Lung (tissue), 12 donors: ENCODE measurements around the gene PPP3CB. TPM values are rescaled to one million over a fixed set of nuclear protein-coding genes. Genes with fewer than 3 reads are reported as not detected.

Experiments used
- ATAC-seq: fragments of 200-7000 bp; cut with Tn5 transposase; one replicate; pipeline ENCODE4 v1.9.1; 2020; ENCODE audit warnings: moderate number of reproducible peaks; ENCODE audit not compliant: insufficient read depth, low FRiP score
- DNase-seq, 3 donors: peaks; one replicate each; pipeline ENCODE4 v3.0.0-alpha.2; 2013 to 2017
- H3K27ac ChIP-seq, 2 donors: one replicate each; pipeline ENCODE4 v1.5.1; 2013; ENCODE audit warnings: mild to moderate bottlenecking in 2 of 2, moderate library complexity in 2 of 2, control low read depth in 1 of 2, inconsistent platforms in 1 of 2, low read depth in 1 of 2, low read length in 1 of 2
- H3K27me3 ChIP-seq, 3 donors: one replicate each; pipeline ENCODE4 v1.5.1; 2013; ENCODE audit warnings: low read length in 2 of 3; ENCODE audit not compliant: control insufficient read depth in 3 of 3, insufficient read depth in 3 of 3
- H3K36me3 ChIP-seq, 4 donors: one replicate each; pipeline ENCODE4 v1.5.1; 2013; ENCODE audit warnings: low read length in 4 of 4, mild to moderate bottlenecking in 1 of 4, moderate library complexity in 1 of 4; ENCODE audit not compliant: control insufficient read depth in 4 of 4, insufficient read depth in 4 of 4
- H3K4me1 ChIP-seq, 5 donors: one replicate each; pipeline ENCODE4 v1.5.1; 2013; ENCODE audit warnings: low read length in 5 of 5, mild to moderate bottlenecking in 2 of 5, moderate library complexity in 1 of 5; ENCODE audit not compliant: control insufficient read depth in 5 of 5, insufficient read depth in 5 of 5
- H3K4me3 ChIP-seq: one replicate; pipeline ENCODE4 v1.5.1; 2013; ENCODE audit warnings: mild to moderate bottlenecking, control low read depth, moderate library complexity
- H3K9ac ChIP-seq, 2 donors: one replicate each; pipeline ENCODE4 v1.5.1; 2013; ENCODE audit warnings: low read length in 2 of 2, control low read depth in 1 of 2; ENCODE audit not compliant: insufficient read depth in 1 of 2
- H3K9me3 ChIP-seq, 4 donors: one replicate each; pipeline ENCODE4 v1.5.1; 2013; ENCODE audit warnings: low read length in 3 of 4, mild to moderate bottlenecking in 1 of 4, moderate library complexity in 1 of 4; ENCODE audit not compliant: control insufficient read depth in 4 of 4, insufficient read depth in 3 of 4
- CTCF ChIP-seq: IDR thresholded peaks from 2 replicates; pipeline ENCODE4 v1.5.1; 2012; ENCODE audit warnings: mild to moderate bottlenecking; ENCODE audit errors: control extremely low read depth, extremely low read depth
- WGBS, 2 donors: extraction: QIAGEN DNeasy Blood & Tissue Kit; methylation state at CpG; one replicate each; pipeline ENCODE4 v1.1.7; 2013; 5-methylcytosine and 5-hydroxymethylcytosine counted together
- polyA plus RNA-seq, 2 donors: library from polyadenylated mRNA; stranded (reverse); fragments of 200-250 nt; gene quantifications; one replicate each; pipeline ENCODE4 v1.2.1, GENCODE V29; 2013
- total RNA-seq, 2 donors: library from RNA; depleted of rRNA in 1 of 2; stranded (reverse); fragments of >200 nt in 1 of 2; gene quantifications; one replicate each; pipeline ENCODE4 v1.2.1, GENCODE V29; 2014 to 2021
- donor health status: control.
- donor health status: control.
- donor health status: Bipolar disorder and iron deficiency.
- donor health status: healthy.
- donor health status: DM: yes; HTN: yes; CAD: no.

The PPP3CB gene
- total and polyA plus RNA-seq, 4 donors: 21.5 to 65.0 (median 28.4) TPM

DNA sequence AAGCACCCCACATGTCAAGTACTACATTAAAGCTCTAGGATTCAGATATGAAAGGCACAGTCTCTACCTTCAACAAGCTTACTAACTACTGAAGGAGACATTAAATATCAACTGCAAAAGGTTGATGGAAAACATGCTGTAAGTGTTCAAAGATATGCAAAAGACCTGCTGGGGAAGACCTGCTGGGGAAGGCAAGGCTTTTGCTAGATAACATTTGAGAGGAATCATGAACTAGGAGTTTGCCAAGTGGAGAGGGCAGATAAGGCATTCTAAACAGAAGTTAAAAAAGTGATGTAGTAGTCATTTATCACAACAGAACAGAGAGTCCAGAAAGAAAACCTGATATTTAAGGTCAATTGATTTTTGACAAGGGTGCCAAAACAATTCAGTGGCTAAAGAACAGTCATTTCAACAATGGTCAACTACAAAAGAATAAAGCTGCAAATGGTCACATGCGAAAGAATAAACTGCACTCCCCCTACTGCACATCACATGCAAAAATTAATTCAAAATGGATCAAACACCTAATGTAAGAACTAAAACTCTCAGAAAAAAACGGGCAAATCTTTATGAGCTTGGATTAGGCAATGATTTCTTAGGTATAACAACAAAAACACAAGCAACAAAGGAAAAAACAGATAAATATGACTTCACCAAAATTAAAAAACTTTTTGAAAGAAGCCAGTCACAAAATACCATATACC, 39.5 kb downstream of the PPP3CB start:
- WGBS, 2 donors: 89 to 99% methylated on average over 2 of the region's 2 CpGs
- Histone ChIP-seq H3K9ac (no peak overlapping the region), H3K27me3 (no peaks in the 10 kb centered on the region), H3K4me3 (no peak overlapping the region), H3K9me3 (no peaks in the 10 kb centered on the region), H3K27ac (no peak overlapping the region), H3K4me1 (peaks cover 0 to 5% (median 0%) of the 10 kb centered on the region in 5 donors), H3K36me3 (peaks cover 0 to 12% (median 4%) of the 10 kb centered on the region in 4 donors)
- DNase-seq: no peak
- ATAC-seq: no peak
- no peak for TF ChIP-seq CTCF

GRCh38 chr10:73449113-73449512, 46.7 kb downstream of the PPP3CB start:
- Histone ChIP-seq H3K27ac (no peak overlapping the region), H3K4me1 (peaks cover 0 to 2% (median 0%) of the 10 kb centered on the region in 5 donors), H3K36me3 (peaks cover 0 to 19% (median 14%) of the 10 kb centered on the region in 4 donors), H3K9ac (no peak overlapping the region), H3K9me3 (no peaks in the 10 kb centered on the region), H3K4me3 (no peak overlapping the region), H3K27me3 (no peaks in the 10 kb centered on the region)
- DNase-seq (no peak), ATAC-seq (no peak)
- TF ChIP-seq CTCF: no peak
- 87 to 89% methylated on average over 1 of the region's 1 CpG for WGBS, 2 donors

- peaks cover 0 to 19% (median 14%) of the 10 kb centered on the region in 4 donors for H3K36me3 ChIP-seq
- no peak for TF ChIP-seq CTCF
- DNase-seq: no peak
- WGBS, 2 donors: 63 to 83% methylated on average over 1 of the region's 1 CpG
- H3K27me3 ChIP-seq: no peaks in the 10 kb centered on the region
- no peak overlapping the region for H3K9ac ChIP-seq
- H3K4me3 ChIP-seq: no peak overlapping the region
- no peak overlapping the region for H3K27ac ChIP-seq
- H3K9me3 ChIP-seq: no peaks in the 10 kb centered on the region
- peaks cover 0 to 2% (median 0%) of the 10 kb centered on the region in 5 donors for H3K4me1 ChIP-seq
- no peak for ATAC-seq
These were observed 47.4 kb downstream of the PPP3CB start for GRCh38 chr10:73448384-73448783.
